ENCODE measurements around the gene ULBP3. TPM values are rescaled to one million over a fixed set of nuclear protein-coding genes. Genes with fewer than 3 reads are reported as not detected.

ULBP3 gene
- total and polyA plus RNA-seq, 2 experiments from 2014 or later: 5.8 to 11.1 TPM

DNA sequence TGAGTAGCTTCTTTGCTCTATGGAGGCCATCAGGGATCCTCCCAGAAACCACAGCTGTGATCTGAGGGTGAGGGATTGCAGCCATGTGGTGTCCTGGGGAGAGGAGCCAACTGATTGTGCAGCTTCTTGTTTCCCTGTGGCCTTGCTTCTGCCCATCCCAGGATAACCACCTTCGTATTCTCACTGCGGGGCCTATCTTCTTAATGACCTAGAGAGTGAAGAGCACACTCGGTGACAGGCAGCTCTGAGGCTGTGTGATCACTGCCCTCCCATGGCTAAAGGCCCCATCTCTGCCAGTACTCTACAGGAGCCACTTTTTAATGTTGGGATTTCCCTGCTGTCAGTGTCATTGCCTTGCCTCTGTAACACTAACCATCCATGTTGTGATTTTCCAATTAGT is 38.3 kb downstream of the ULBP3 start:
- no peaks in the 10 kb centered on the region for H3K36me3 ChIP-seq
- no peak for DNase-seq (ENCODE audit: low read depth in 1 of 2, low spot score in 1 of 2)
- H3K4me3 ChIP-seq: no peak overlapping the region
- no peak overlapping the region for H3K27ac ChIP-seq
- TF ChIP-seq, protein P1, sequence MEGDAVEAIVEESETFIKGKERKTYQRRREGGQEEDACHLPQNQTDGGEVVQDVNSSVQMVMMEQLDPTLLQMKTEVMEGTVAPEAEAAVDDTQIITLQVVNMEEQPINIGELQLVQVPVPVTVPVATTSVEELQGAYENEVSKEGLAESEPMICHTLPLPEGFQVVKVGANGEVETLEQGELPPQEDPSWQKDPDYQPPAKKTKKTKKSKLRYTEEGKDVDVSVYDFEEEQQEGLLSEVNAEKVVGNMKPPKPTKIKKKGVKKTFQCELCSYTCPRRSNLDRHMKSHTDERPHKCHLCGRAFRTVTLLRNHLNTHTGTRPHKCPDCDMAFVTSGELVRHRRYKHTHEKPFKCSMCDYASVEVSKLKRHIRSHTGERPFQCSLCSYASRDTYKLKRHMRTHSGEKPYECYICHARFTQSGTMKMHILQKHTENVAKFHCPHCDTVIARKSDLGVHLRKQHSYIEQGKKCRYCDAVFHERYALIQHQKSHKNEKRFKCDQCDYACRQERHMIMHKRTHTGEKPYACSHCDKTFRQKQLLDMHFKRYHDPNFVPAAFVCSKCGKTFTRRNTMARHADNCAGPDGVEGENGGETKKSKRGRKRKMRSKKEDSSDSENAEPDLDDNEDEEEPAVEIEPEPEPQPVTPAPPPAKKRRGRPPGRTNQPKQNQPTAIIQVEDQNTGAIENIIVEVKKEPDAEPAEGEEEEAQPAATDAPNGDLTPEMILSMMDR (IDR thresholded peaks at IDR 0.05; ENCODE audit: low read depth, low read length): no peak
- no peaks in the 10 kb centered on the region for H3K4me1 ChIP-seq (ENCODE audit: low read depth)
- H3K27me3 ChIP-seq: peaks cover 100% of the 10 kb centered on the region
- no peaks in the 10 kb centered on the region for H3K9me3 ChIP-seq (ENCODE audit: low read depth)

DNA sequence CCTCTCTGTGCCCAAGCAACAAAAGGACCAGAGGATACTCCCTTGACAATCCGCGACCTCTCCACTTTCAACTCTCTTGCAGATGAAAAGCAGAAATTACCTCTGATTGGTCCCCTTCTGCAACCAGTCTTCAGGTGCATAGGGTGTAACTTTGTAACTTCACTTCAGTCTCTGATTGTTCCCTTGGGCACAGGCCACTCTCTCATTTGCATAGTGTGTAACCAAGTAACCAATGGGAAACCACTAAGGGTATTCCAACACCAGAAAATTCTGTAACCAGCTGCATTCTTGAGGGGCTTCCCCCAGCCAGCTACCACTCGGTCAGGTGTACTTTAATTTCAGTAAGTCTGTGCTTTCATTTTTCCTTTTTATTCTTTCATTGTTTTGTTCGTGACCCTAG is 39.2 kb downstream of the ULBP3 start:
- TF ChIP-seq, protein P1 (IDR thresholded peaks at IDR 0.05; ENCODE audit: low read depth, low read length): no peak
- Histone ChIP-seq H3K27ac (no peak overlapping the region), H3K4me3 (no peak overlapping the region), H3K27me3 (peaks cover 100% of the 10 kb centered on the region), H3K9me3 (ENCODE audit: low read depth) (no peaks in the 10 kb centered on the region), H3K36me3 (no peaks in the 10 kb centered on the region), H3K4me1 (ENCODE audit: low read depth) (no peaks in the 10 kb centered on the region)
- DNase-seq (ENCODE audit: low read depth in 1 of 2, low spot score in 1 of 2): no peak

DNA sequence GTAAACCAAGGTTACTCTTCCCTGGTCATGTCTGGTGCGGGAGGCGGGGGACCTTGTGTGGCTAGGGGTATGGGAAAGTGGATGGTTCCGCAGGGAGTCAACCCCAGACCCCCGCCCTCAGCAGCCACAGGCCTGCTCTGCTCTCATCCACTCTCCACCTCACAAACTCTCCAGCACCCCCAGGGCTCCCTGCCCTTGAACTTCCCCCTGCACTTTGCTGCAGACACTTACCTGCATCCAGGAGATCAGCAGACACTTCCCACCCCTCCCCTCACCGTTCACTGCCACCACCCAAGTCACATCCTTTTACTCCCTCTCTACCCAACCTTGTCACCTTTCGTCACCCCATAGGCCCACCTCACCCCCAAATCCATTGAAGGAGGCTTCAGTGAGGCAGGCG is 39.6 kb downstream of the ULBP3 start:
- H3K9me3 ChIP-seq (ENCODE audit: low read depth): no peaks in the 10 kb centered on the region
- no peak for DNase-seq (ENCODE audit: low read depth in 1 of 2, low spot score in 1 of 2)
- H3K36me3 ChIP-seq: no peaks in the 10 kb centered on the region
- no peak overlapping the region for H3K4me3 ChIP-seq
- TF ChIP-seq, protein P1 (IDR thresholded peaks at IDR 0.05; ENCODE audit: low read depth, low read length): no peak
- H3K27ac ChIP-seq: no peak overlapping the region
- peaks cover 100% of the 10 kb centered on the region for H3K27me3 ChIP-seq
- no peaks in the 10 kb centered on the region for H3K4me1 ChIP-seq (ENCODE audit: low read depth)

DNA sequence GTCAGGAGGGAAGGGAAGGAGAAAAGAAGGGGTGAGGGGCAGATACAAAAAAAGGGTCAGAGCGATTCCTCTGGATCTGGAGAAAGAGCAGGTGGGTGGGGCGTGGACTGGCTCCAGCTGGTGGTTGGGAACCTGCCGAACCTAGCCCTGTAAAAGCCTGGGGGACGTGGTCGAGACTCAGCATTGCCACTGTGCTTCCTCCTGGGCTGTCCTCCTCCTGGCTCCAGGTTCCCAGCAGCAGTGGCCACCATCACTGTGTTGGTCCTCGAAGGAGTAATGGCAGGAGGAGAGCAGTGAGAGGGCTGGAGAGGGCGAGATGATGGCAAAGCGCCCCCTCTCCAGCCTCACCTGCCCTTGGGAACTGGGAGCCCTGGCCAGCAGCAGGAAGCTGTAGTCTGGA is 40.1 kb downstream of the ULBP3 start:
- H3K27ac ChIP-seq: no peak overlapping the region
- H3K4me3 ChIP-seq: no peak overlapping the region
- H3K4me1 ChIP-seq (ENCODE audit: low read depth): no peaks in the 10 kb centered on the region
- no peaks in the 10 kb centered on the region for H3K9me3 ChIP-seq (ENCODE audit: low read depth)
- H3K27me3 ChIP-seq: peaks cover 100% of the 10 kb centered on the region
- TF ChIP-seq, protein P1 (IDR thresholded peaks at IDR 0.05; ENCODE audit: low read depth, low read length): no peak
- H3K36me3 ChIP-seq: no peaks in the 10 kb centered on the region
- no peak for DNase-seq (ENCODE audit: low read depth in 1 of 2, low spot score in 1 of 2)

DNA sequence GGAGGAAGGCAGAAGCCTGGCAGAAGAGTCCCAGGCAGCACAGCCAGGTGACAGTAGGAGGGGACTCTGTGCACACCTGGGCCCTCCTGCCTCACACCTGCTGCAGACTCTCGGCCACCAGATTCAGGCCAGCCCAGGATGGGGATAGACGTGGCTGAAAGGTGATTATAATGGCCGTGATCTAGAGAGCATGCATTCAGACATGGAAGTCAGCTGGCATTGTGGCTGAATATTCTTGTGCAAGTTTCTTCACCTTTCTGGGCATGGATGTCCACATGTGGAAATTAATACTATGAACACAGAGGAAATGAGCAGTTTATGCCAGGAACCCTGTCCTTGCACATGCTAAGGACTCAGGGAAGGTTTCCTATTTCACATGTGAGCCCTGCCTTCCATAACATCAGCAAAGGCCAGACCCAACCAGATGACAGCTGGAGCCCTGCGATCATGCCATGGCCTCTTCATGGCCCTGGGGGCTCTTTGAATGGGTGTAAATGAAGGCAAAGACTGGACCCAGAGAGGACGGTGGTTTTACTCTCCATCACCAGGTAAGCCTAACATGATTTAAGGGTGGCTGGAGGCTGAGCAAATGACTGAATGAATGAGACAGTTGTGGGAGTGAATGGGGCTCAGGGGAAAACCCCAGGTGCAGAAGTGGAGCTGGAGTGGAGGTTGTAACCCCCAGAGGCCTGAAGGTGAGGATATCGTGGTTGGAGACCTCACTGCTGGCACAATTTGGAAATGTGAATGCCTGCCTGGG is 40.9 kb downstream of the ULBP3 start:
- H3K27me3 ChIP-seq: peaks cover 99% of the 10 kb centered on the region
- no peak for DNase-seq (ENCODE audit: low read depth in 1 of 2, low spot score in 1 of 2)
- TF ChIP-seq, protein P1 (IDR thresholded peaks at IDR 0.05; ENCODE audit: low read depth, low read length): no peak

More for the DNA sequence above, 40.9 kb downstream of the ULBP3 start:
- H3K27ac ChIP-seq: no peak overlapping the region
- H3K36me3 ChIP-seq: no peaks in the 10 kb centered on the region
- H3K4me1 ChIP-seq (ENCODE audit: low read depth): no peaks in the 10 kb centered on the region
- H3K4me3 ChIP-seq: no peak overlapping the region
- H3K9me3 ChIP-seq (ENCODE audit: low read depth): no peaks in the 10 kb centered on the region

All from cardiac muscle cell (in vitro differentiated cells and primary cell).